Right atrium auricular region (tissue), 2 donors: ENCODE results near the gene NPAS3. TPM values are rescaled to one million over a fixed set of nuclear protein-coding genes. Genes with fewer than 3 reads are reported as not detected.

ENCODE experiments used
- DNase-seq: peaks from one replicate; pipeline ENCODE4 v3.0.0-alpha.2; 2019; ENCODE audit warnings: low spot score
- H3K27ac ChIP-seq, 2 donors: fragments of 200-600 bp; sonication (generic); 1 replicate in 1 of 2; 2 replicates in 1 of 2; pipeline ENCODE4 v1.5.1; 2016 to 2019
- H3K27me3 ChIP-seq, 2 donors: fragments of 200-600 bp; sonication (generic); one replicate each; pipeline versions ENCODE4 v1.5.1 to v1.6.0; 2017 to 2019
- H3K36me3 ChIP-seq: fragments of 200-600 bp; sonication (generic); one replicate; pipeline ENCODE4 v1.5.1; 2016
- H3K4me1 ChIP-seq, 2 donors: fragments of 200-600 bp; sonication (generic); one replicate each; pipeline versions ENCODE4 v1.5.1 to v1.6.0; 2017 to 2019
- H3K4me3 ChIP-seq, 2 donors: fragments of 200-600 bp; sonication (generic); 1 replicate in 1 of 2; 2 replicates in 1 of 2; pipeline ENCODE4 v1.5.1; 2017 to 2019; ENCODE audit warnings: mild to moderate bottlenecking in 1 of 2, moderate library complexity in 1 of 2
- H3K9me3 ChIP-seq, 2 donors: fragments of 200-600 bp; sonication (generic); one replicate each; pipeline ENCODE4 v1.5.1; 2019
- CTCF ChIP-seq, 2 donors: fragments of 200-600 bp; sonication (generic); IDR thresholded peaks; one replicate each; pipeline ENCODE4 v1.5.1; 2019; ENCODE audit warnings: antibody characterized with exemption in 2 of 2
- total RNA-seq, 2 donors: library from RNA; depleted of rRNA; stranded (reverse); fragments of >200 nt; gene quantifications; one replicate each; pipeline ENCODE4 v1.1.0, GENCODE V29; 2016

NPAS3 gene
- total RNA-seq, 2 donors from 2014 or later, result 0.67 to 1.3 TPM

- Histone ChIP-seq H3K36me3 (no peaks in the 10 kb centered on the region), H3K4me3 (no peak overlapping the region), H3K4me1 (no peaks in the 10 kb centered on the region), H3K27ac (no peak overlapping the region), H3K27me3 (no peaks in the 10 kb centered on the region), H3K9me3 (no peaks in the 10 kb centered on the region)
- no peak for DNase-seq
- no peak for TF ChIP-seq CTCF (IDR thresholded peaks at IDR 0.05)
Observed at GRCh38 chr14:33642691-33643244, 704.1 kb downstream of the NPAS3 start.

GRCh38 chr14:33643426-33644181, 704.9 kb downstream of the NPAS3 start:
- DNase-seq, result no peak
- H3K27ac ChIP-seq, result no peak overlapping the region

GRCh38 chr14:33646692-33647260, 708.1 kb downstream of the NPAS3 start:
- no peak for TF ChIP-seq CTCF (IDR thresholded peaks at IDR 0.05)
- Histone ChIP-seq H3K9me3 (no peaks in the 10 kb centered on the region), H3K4me1 (no peaks in the 10 kb centered on the region), H3K27me3 (no peaks in the 10 kb centered on the region), H3K27ac (no peak overlapping the region), H3K36me3 (no peaks in the 10 kb centered on the region), H3K4me3 (no peak overlapping the region)
- DNase-seq, result no peak

More at GRCh38 chr14:33643426-33644181, 704.9 kb downstream of the NPAS3 start:
- no peak overlapping the region for H3K4me3 ChIP-seq
- H3K36me3 ChIP-seq, result no peaks in the 10 kb centered on the region
- no peak for TF ChIP-seq CTCF (IDR thresholded peaks at IDR 0.05)
- H3K9me3 ChIP-seq, result no peaks in the 10 kb centered on the region
- no peaks in the 10 kb centered on the region for H3K4me1 ChIP-seq
- H3K27me3 ChIP-seq, result no peaks in the 10 kb centered on the region

- Histone ChIP-seq H3K27ac (no peak overlapping the region), H3K27me3 (no peaks in the 10 kb centered on the region), H3K4me3 (no peak overlapping the region), H3K36me3 (no peaks in the 10 kb centered on the region), H3K9me3 (no peaks in the 10 kb centered on the region), H3K4me1 (no peaks in the 10 kb centered on the region)
- TF ChIP-seq CTCF (IDR thresholded peaks at IDR 0.05), result no peak
- no peak for DNase-seq
Observed at GRCh38 chr14:33647385-33647786, 708.7 kb downstream of the NPAS3 start.

GRCh38 chr14:33650430-33650829, 711.8 kb downstream of the NPAS3 start:
- H3K27me3 ChIP-seq, result no peaks in the 10 kb centered on the region
- no peaks in the 10 kb centered on the region for H3K9me3 ChIP-seq
- no peak overlapping the region for H3K4me3 ChIP-seq
- no peak for TF ChIP-seq CTCF (IDR thresholded peaks at IDR 0.05)
- H3K4me1 ChIP-seq, result no peaks in the 10 kb centered on the region
- H3K36me3 ChIP-seq, result no peaks in the 10 kb centered on the region
- H3K27ac ChIP-seq, result no peak overlapping the region
- DNase-seq, result no peak
